Neural progenitor cell (in vitro differentiated cells): Measurements from ENCODE around the gene TRABD2B.

Experiments
- CTCF ChIP-seq: fragments of 200-600 bp; sonication (generic); IDR thresholded peaks from 2 replicates; pipeline ENCODE4 v1.5.1; 2017; ENCODE audit warnings: antibody characterized with exemption, mild to moderate bottlenecking
- EZH2 ChIP-seq: fragments of 200-600 bp; sonication (generic); IDR thresholded peaks from 2 replicates; pipeline ENCODE4 v1.6.1; 2017; ENCODE audit warnings: antibody characterized with exemption, mild to moderate bottlenecking, moderate library complexity

DNA sequence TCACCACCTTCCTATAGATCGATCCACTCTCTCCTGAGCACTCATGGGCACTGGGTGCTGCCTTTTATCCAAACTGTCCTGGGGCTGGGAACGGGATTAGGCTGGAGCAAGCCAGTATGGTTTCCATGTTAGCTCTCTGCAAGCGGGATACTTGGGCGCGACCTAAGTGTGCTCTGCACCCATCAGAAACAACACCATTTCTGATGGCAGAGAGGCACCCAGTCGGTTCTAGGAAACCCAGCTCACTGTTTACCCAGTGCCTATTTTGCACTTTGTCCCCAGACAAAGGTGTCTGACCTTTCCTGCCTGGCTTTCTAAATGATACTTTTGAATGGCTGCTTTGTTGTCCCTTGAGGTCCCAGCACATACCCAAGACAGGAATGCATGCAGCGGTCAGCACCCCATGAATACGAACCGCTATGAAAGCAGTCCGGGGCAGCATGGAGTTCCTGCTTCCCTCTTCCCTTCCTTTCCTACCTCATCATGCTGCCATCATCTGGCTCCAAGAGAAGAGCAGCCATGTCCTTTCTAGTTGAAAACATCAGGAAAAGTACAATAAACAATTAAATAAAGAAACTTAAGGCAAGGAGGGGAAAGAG, 83.9 kb downstream of the TRABD2B start:
- no peak for TF ChIP-seq CTCF
- TF ChIP-seq EZH2, result no peak
